Measurements from ENCODE around the gene VPREB3.

DNA sequence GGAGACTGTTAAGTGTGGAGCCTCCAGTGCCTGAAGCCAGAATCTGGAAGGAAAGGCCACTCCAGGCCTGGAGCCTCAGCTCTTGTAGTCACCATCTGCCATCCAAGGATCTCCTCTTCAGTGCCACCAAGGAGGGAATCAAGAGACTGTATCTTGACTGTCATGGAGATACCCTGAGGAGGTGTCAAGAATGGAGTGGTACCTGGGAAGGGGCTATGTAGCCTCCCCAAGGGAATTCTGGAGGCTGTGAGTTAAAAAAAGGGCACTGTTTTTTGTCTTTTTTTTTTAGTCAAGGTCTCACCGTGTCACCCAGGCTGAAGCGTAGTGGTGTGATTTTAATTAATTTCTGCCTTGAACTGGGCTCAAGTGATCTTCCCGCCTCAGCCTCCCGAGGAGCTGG lies 5.3 kb upstream of the VPREB3 start:
- TF ChIP-seq, protein P1, sequence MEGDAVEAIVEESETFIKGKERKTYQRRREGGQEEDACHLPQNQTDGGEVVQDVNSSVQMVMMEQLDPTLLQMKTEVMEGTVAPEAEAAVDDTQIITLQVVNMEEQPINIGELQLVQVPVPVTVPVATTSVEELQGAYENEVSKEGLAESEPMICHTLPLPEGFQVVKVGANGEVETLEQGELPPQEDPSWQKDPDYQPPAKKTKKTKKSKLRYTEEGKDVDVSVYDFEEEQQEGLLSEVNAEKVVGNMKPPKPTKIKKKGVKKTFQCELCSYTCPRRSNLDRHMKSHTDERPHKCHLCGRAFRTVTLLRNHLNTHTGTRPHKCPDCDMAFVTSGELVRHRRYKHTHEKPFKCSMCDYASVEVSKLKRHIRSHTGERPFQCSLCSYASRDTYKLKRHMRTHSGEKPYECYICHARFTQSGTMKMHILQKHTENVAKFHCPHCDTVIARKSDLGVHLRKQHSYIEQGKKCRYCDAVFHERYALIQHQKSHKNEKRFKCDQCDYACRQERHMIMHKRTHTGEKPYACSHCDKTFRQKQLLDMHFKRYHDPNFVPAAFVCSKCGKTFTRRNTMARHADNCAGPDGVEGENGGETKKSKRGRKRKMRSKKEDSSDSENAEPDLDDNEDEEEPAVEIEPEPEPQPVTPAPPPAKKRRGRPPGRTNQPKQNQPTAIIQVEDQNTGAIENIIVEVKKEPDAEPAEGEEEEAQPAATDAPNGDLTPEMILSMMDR (IDR thresholded peaks at IDR 0.05) = no peak
- no peak for TF ChIP-seq POLR2A (IDR thresholded peaks at IDR 0.05)

All from body of pancreas (tissue), 4 donors.